H1 (cell line): Measurements from ENCODE around the gene HMMR. TPM values are rescaled to one million over a fixed set of nuclear protein-coding genes. Genes with fewer than 3 reads are reported as not detected.
A peak's percentile ranks its signal among the peaks of the same experiment; 100 is the strongest.

Experiments used
- CEBPB ChIP-seq: IDR thresholded peaks from 2 replicates; pipeline ENCODE4 v1.6.1; 2012; ENCODE audit warnings: low read depth, low read length
- CHD1 ChIP-seq: IDR thresholded peaks from 2 replicates; pipeline ENCODE4 v1.6.1; 2012; ENCODE audit warnings: low read depth, low read length, improper control_type of control experiment
- KDM1A ChIP-seq: fragments of 200-600, 300-600 bp; sonication (generic); IDR thresholded peaks from 2 replicates; pipeline ENCODE4 v1.7.1; 2016; ENCODE audit warnings: mild to moderate bottlenecking, low read length, borderline replicate concordance
- POLR2A ChIP-seq, 2 experiments: IDR thresholded peaks; 1 replicate in 1 of 2; 2 replicates in 1 of 2; pipeline ENCODE4 v1.6.1; 2011; ENCODE audit warnings: low read depth in 2 of 2, low read length in 2 of 2, mild to moderate bottlenecking in 2 of 2; ENCODE audit errors: control extremely low read depth in 1 of 2
- POLR2AphosphoS5 ChIP-seq: IDR thresholded peaks from 2 replicates; pipeline ENCODE4 v1.6.1; 2011; ENCODE audit warnings: low read depth, low read length
- RFX5 ChIP-seq: IDR thresholded peaks from 2 replicates; pipeline ENCODE4 v1.6.1; 2011; ENCODE audit warnings: low read depth, low read length, improper control_type of control experiment, borderline replicate concordance
- RXRA ChIP-seq: IDR thresholded peaks from 2 replicates; pipeline ENCODE4 v1.6.1; 2011; ENCODE audit warnings: low read depth, mild to moderate bottlenecking, low read length, moderate library complexity; ENCODE audit not compliant: insufficient read depth
- TAF1 ChIP-seq: IDR thresholded peaks from 2 replicates; pipeline ENCODE4 v1.6.1; 2011; ENCODE audit warnings: mild to moderate bottlenecking, low read depth, low read length
- TAF7 ChIP-seq: optimal IDR thresholded peaks from 2 replicates; pipeline ENCODE3; 2011; ENCODE audit warnings: low read depth, mild to moderate bottlenecking, inconsistent platforms, low read length, moderate library complexity, borderline replicate concordance
- TBP ChIP-seq: IDR thresholded peaks from 2 replicates; pipeline ENCODE4 v1.6.1; 2011; ENCODE audit warnings: low read depth, low read length, improper control_type of control experiment
- TCF12 ChIP-seq: IDR thresholded peaks from 2 replicates; pipeline ENCODE4 v1.6.1; 2011; ENCODE audit warnings: low read depth, mild to moderate bottlenecking, low read length
- polyA plus RNA-seq, 7 experiments: library from polyadenylated mRNA; depleted of rRNA in 3 of 7; stranded (reverse) in 5 of 7; unstranded in 2 of 7; fragments of >200 nt in 5 of 7; fragments of 200-250 nt in 2 of 7; gene quantifications; 1 replicate in 5 of 7; 2 replicates in 1 of 7; 4 replicates in 1 of 7; pipeline versions ENCODE4 v1.2.1 to v1.2.3, GENCODE V29; 2011 to 2013; ENCODE audit warnings: missing spikeins in 2 of 7, mixed read lengths in 2 of 7
- total RNA-seq: library from RNA; stranded (reverse); fragmentation: NEBNext Ultra II Directional; extraction: Animal tissue kit (Norgen Biotek cat#: 25700); gene quantifications from 2 replicates; pipeline ENCODE4 v1.2.1, GENCODE V29; 2021

The HMMR gene
- total and polyA plus RNA-seq, 2 of the 8 experiments (the other 6 are each of a cell fraction or from before 2014, with no cell fraction given), result 17.5 to 77.3 TPM

DNA sequence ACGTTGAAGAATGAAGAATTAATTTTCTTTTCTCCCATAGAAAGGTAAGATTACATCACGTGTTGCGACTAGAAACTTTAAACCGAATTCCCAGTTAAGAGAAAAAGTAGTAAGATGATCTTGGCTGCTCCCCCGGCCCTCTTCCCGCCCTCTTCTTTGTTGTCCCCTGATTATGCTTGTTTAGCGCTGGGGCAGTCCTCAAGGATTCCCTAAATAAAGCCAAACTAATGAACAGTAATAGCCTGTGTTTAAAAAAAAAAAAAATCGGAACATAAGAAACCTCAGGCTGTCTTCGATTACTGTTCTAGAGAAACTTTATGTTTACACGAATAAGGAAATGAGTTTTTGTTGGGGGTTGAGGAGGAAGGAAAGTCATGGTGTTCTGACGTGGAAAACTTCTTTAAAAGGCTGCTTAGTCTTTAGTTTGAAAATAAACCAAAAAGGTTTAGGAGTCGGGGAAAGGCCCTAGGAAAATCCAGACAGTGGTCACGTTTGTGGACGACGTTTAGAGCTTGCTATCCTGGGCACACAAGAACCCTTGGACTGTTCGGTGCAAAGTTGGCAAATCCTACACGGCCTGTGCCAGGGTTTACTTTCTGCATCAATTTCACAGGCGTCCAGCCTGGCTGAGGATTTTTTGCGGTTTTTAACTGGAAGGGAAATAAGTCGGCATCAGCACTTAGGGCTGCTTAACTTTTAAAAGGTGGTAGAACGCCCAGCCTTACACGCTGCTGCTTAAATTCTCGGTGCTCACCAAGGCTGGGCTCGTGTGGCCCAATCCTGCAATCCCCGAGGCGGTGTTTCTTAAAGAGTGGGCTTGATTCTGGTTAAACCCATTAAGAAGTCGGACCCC lies 43.9 kb downstream of the HMMR start (continued):
- TF ChIP-seq POLR2AphosphoS5 (peak; percentile 95), TCF12 (no peak), CHD1 (no peak), RXRA (no peak), CEBPB (no peak), RFX5 (no peak), TAF1 (peak; percentile 50; the same call in 1 of the 2 replicates), KDM1A (no peak), TAF7 (peak; percentile 9), POLR2A (IDR thresholded peaks at IDR 0.05; ENCODE audit: control extremely low read depth in 1 of 2, low read depth in 2 of 2, low read length in 2 of 2) (peak; percentile 44 to 82), TBP (0 out of 2 replicates have a peak, but pooled peaks have one; percentile 53)
